ENCODE data around the gene SRRD.

The SRRD gene

DNA sequence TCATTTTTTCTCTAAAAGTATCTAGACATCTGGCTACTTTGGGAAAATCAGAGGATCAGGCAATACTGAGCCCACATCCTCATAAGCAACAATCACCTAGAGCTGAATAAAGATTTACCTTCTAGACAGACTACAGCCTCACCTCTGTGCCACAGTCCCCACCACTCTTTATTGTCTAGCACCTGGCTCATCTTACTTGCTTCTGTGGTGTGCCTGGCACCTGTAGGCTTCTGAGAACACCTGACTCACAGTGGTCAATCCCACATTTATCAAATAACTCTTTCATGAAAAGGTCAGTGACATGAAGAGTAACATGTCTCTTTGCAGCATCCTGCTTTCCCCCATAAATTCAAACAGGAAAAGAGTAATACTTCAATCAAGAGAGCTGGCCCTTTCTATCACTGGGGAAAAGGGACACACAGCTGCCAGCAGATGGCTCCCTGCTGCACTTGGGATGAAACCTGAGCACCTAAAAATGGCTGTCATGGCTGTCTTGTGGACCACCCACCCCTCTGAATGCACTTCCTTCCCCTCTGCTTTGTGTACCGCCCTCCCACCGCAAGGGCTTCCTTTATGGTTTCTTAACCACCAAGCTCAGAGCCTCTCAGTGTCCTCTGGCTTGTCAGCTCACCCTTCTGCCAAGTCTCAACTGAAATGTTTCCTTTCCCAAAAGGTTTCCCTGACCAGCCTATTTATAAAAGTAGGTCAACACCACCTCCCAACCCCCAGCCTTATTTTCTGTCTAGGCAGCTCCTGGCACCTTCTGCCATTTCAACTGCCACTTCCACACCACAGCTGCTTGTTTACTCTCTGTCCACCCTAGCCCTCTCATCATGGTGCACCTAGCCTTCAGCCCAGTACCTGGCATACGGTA is 19.2 kb downstream of the SRRD start:
- TF ChIP-seq, protein P1, sequence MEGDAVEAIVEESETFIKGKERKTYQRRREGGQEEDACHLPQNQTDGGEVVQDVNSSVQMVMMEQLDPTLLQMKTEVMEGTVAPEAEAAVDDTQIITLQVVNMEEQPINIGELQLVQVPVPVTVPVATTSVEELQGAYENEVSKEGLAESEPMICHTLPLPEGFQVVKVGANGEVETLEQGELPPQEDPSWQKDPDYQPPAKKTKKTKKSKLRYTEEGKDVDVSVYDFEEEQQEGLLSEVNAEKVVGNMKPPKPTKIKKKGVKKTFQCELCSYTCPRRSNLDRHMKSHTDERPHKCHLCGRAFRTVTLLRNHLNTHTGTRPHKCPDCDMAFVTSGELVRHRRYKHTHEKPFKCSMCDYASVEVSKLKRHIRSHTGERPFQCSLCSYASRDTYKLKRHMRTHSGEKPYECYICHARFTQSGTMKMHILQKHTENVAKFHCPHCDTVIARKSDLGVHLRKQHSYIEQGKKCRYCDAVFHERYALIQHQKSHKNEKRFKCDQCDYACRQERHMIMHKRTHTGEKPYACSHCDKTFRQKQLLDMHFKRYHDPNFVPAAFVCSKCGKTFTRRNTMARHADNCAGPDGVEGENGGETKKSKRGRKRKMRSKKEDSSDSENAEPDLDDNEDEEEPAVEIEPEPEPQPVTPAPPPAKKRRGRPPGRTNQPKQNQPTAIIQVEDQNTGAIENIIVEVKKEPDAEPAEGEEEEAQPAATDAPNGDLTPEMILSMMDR (IDR thresholded peaks at IDR 0.05; ENCODE audit: low read depth, low read length, missing control alignments): peak; percentile 75
- H3K4me3 ChIP-seq (replicated peaks; ENCODE audit: low read depth, low read length): no peak overlapping the region
- no peak for DNase-seq (ENCODE audit: extremely low read depth, low read depth)

DNA sequence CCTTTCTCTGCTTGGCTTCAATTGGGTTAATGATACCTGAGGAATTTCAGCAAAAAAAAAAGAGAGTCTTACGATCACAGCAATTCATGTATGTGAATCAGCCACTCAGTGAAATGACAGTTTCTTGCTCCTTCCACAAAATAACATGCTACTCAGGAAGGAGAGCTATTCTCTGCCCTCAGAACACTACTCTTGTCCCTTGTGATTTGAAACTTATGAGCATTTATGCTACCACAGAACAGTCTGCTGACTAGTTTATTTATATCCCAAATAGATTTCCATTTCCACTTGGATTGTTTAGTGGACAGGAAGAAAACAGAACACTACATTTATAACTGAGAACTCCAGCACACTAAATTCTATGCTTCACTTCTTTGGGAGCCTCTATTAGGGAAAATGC is 20.1 kb downstream of the SRRD start:
- TF ChIP-seq, protein P1 (IDR thresholded peaks at IDR 0.05; ENCODE audit: low read depth, low read length, missing control alignments): no peak
- H3K4me3 ChIP-seq (replicated peaks; ENCODE audit: low read depth, low read length): no peak overlapping the region
- DNase-seq (ENCODE audit: extremely low read depth, low read depth): no peak

DNA sequence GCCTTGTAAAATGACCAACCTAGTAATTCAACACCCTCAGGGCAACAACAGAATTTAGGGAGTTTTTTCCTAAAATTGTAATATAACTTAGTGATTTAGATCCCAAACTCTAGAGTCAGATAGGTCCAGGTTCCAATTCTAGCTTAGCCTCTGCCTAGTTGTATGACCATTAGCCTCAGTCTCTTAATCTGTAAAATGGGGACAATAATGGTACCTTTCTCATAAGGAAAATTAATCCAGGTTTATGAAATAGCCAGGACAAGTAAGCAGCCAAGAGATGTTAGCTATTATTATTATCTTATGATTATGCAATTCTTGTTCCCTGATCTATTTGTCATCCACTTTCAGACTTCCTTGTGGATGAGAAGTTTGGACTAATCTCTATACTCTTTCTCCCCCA is 24.5 kb downstream of the SRRD start:
- no peak overlapping the region for H3K4me3 ChIP-seq (replicated peaks; ENCODE audit: low read depth, low read length)
- DNase-seq (ENCODE audit: extremely low read depth, low read depth): no peak
- TF ChIP-seq, protein P1 (IDR thresholded peaks at IDR 0.05; ENCODE audit: low read depth, low read length, missing control alignments): no peak

DNA sequence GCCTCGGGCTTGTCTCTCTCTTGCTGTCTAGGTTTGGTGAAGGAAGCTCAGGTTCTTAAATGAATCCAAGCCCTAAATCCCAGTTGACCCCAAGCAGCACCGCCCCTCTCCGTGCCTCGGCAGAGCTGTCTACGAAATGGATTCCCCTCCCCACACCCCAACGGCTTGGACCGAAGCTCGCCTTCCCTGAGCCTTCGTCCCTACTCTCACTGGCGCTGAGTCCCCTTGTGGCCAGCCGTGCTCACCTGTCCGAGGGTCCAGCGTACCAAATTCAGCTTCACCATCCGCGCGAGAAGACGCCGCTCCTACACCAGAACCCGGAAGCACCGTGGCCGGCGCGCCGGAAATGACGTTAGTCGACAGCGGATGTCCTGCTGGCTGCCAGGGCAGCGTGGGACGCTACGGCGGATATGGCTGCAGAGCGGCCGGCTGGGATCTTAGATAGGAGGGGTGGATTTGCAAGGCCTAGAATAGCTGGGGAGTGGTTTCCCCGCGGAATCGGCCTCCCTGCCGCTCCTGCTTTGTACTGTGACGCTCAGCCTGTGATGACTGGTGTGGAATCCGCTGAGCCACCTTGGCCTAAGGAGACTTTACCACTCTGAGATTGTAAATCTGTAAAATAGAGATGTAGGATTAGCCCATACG is 28.6 kb downstream of the SRRD start, which contains the start of gene TFIP11:
TSS of gene TFIP11 (minus strand) at position 325 of the 645 bp plus-strand sequence. CDS start 2,201 bp downstream, outside the sequence.
- DNase-seq (ENCODE audit: extremely low read depth, low read depth): peak; percentile 64
- TF ChIP-seq, protein P1 (IDR thresholded peaks at IDR 0.05; ENCODE audit: low read depth, low read length, missing control alignments): no peak
- H3K4me3 ChIP-seq (replicated peaks; ENCODE audit: low read depth, low read length): peak within 1 kb of the TSS; percentile 99

DNA sequence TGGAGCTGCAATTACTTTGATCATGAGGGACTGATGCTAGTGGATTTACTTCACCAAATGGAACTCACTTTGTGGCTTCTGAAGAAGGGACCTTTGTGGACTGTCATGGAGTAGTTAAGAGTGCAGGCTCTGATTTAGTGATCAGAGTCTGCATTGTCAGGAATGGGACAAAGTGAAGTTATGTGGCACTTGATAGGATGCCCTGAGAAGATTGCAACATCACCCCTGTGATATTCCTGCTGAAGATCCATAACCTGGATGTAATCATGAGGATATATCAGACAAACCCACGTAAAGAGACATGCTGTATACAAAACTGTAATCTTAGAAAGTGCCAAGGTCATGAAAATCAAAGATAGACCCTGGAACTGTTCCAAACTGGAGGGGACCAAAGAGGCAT is 30.2 kb downstream of the SRRD start:
- TF ChIP-seq, protein P1 (IDR thresholded peaks at IDR 0.05; ENCODE audit: low read depth, low read length, missing control alignments): no peak
- DNase-seq (ENCODE audit: extremely low read depth, low read depth): no peak
- H3K4me3 ChIP-seq (replicated peaks; ENCODE audit: low read depth, low read length): peak overlapping the region; percentile 99

DNA sequence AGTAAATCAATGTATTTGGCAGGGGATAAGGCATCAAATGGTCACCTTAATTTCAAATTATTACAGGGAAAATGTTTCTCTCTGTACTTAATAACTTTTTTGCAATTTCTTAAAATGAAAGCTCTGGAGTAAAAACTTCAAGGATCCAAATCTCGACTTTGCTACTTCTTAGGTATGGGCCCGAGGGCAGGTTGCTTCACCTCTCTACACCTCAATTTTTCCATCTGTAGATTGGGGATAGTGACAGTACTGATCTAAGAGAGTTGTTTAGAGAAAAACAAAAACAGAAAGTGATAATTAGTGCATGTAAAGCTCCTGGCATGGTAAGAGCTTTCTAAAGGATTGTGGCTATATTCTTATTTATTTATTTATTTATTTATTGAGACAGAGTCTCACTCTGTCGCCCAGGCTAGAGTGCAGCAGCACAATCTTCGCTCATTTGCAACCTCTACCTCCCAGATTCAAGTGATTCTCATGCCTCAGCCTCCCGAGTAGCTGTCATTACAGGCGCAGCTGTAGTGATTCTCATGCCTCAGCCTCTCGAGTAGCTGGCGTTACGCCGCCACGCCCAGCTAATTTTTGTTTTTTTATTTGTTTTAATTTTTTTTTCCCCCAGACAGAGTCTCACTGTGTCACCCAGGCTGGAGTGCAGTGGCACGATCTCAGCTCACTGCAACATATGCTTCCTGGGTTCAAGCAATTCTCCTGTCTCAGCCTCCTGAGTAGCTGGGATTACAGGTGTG is 30.9 kb downstream of the SRRD start:
- DNase-seq (ENCODE audit: extremely low read depth, low read depth): no peak
- H3K4me3 ChIP-seq (replicated peaks; ENCODE audit: low read depth, low read length): no peak overlapping the region
- TF ChIP-seq, protein P1 (IDR thresholded peaks at IDR 0.05; ENCODE audit: low read depth, low read length, missing control alignments): no peak

All from HFF-Myc (cell line).